Neutrophil (primary cell): ENCODE data around the gene RGS14.

Experiments
- H3K27ac ChIP-seq: fragments of 200-600 bp; sonication (generic); 2 replicates; pipeline ENCODE4 v1.5.1; 2016; ENCODE audit warnings: mild to moderate bottlenecking, moderate library complexity
- H3K27me3 ChIP-seq: fragments of 200-600 bp; sonication (generic); 2 replicates; pipeline ENCODE4 v1.6.0; 2016; ENCODE audit warnings: mild to moderate bottlenecking
- H3K36me3 ChIP-seq: fragments of 200-600 bp; sonication (generic); 2 replicates; pipeline ENCODE4 v1.5.1; 2017
- H3K4me1 ChIP-seq, 2 experiments: fragments of 200-600 bp in 1 of 2; sonication (generic) in 1 of 2; 1 replicate in 1 of 2; 2 replicates in 1 of 2; pipeline versions ENCODE4 v1.5.1 to v1.6.1; 2013 to 2016; ENCODE audit warnings: low read depth in 1 of 2, low read length in 1 of 2, mild to moderate bottlenecking in 1 of 2, moderate library complexity in 1 of 2; ENCODE audit not compliant: control insufficient read depth in 1 of 2, insufficient read depth in 1 of 2
- H3K4me3 ChIP-seq, 2 experiments: fragments of 200-600 bp in 1 of 2; sonication (generic) in 1 of 2; 1 replicate in 1 of 2; 2 replicates in 1 of 2; pipeline ENCODE4 v1.5.1; 2013 to 2016; ENCODE audit warnings: low read depth in 1 of 2, low read length in 1 of 2, mild to moderate bottlenecking in 1 of 2, moderate library complexity in 1 of 2
- H3K9me3 ChIP-seq: fragments of 200-600 bp; sonication (generic); 2 replicates; pipeline ENCODE4 v1.5.1; 2016
- TF ChIP-seq, protein P1 (sequence below): fragments of 200-600 bp; sonication (generic); IDR thresholded peaks from 2 replicates; pipeline ENCODE4 v1.5.1; 2016; ENCODE audit warnings: antibody characterized with exemption

Gene RGS14

DNA sequence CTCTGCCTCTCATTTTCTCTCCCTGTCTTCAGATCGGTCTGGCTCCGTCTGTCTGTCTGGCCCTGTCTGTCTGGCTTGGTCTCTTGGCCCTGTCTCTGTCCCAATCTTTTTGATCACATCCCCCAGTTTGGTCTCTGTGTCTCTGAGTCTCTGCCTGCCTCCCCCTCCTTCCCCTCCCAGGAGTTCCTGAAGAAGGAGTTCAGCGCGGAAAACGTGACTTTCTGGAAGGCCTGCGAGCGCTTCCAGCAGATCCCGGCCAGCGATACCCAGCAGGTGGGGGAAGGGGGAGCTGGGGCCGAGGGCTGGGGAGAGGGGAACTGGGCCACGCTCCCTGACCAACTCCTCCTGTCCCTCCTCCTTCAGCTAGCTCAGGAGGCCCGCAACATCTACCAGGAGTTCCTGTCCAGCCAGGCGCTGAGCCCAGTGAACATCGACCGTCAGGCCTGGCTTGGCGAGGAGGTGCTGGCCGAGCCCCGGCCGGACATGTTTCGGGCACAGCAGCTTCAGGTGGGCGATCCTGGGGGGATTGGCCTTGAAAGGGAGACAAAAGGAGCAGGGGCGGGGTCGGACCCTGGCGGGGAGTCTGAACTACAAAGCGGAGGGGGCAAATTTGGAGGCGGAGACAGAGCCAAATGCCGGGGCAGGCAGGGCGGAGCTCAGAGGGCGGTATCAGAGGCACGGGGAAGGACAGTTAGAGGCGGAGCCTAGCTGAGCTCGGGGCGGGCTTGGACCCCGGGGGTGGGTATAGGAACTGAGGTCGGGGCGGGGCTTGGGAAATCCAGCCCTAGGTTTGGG lies 9.0 kb downstream of the RGS14 start:
- Histone ChIP-seq H3K36me3 (peaks cover 75% of the 10 kb centered on the region), H3K9me3 (no peaks in the 10 kb centered on the region), H3K4me1 (peaks cover 42 to 68% of the 10 kb centered on the region in 2 experiments), H3K27ac (peak overlapping the region; percentile 19), H3K27me3 (no peaks in the 10 kb centered on the region), H3K4me3 (no peak overlapping the region)
- TF ChIP-seq, protein P1, sequence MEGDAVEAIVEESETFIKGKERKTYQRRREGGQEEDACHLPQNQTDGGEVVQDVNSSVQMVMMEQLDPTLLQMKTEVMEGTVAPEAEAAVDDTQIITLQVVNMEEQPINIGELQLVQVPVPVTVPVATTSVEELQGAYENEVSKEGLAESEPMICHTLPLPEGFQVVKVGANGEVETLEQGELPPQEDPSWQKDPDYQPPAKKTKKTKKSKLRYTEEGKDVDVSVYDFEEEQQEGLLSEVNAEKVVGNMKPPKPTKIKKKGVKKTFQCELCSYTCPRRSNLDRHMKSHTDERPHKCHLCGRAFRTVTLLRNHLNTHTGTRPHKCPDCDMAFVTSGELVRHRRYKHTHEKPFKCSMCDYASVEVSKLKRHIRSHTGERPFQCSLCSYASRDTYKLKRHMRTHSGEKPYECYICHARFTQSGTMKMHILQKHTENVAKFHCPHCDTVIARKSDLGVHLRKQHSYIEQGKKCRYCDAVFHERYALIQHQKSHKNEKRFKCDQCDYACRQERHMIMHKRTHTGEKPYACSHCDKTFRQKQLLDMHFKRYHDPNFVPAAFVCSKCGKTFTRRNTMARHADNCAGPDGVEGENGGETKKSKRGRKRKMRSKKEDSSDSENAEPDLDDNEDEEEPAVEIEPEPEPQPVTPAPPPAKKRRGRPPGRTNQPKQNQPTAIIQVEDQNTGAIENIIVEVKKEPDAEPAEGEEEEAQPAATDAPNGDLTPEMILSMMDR, result no peak

DNA sequence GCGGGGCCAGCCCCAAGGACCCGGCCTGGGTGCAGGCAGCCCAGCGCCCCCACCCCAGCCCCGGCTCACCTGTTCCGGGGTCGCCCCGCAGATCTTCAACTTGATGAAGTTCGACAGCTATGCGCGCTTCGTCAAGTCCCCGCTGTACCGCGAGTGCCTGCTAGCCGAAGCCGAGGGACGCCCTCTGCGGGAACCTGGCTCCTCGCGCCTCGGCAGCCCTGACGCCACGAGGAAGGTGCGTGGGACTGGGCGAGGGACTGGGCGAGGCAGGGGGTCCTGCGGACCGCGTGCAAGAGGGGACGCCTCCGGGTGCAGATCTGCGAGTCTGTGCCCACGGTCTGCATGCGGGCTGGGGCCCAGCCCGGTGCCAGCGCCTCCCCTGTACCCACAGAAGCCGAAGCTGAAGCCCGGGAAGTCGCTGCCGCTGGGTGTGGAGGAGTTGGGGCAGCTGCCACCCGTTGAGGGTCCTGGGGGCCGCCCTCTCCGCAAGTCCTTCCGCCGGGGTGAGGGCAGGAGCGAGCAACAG lies 9.7 kb downstream of the RGS14 start:
- no peaks in the 10 kb centered on the region for H3K27me3 ChIP-seq
- no peak overlapping the region for H3K4me3 ChIP-seq
- H3K36me3 ChIP-seq, result peaks cover 82% of the 10 kb centered on the region
- TF ChIP-seq, protein P1, result no peak
- peaks cover 42 to 68% of the 10 kb centered on the region in 2 experiments for H3K4me1 ChIP-seq
- H3K9me3 ChIP-seq, result no peaks in the 10 kb centered on the region
- no peak overlapping the region for H3K27ac ChIP-seq

DNA sequence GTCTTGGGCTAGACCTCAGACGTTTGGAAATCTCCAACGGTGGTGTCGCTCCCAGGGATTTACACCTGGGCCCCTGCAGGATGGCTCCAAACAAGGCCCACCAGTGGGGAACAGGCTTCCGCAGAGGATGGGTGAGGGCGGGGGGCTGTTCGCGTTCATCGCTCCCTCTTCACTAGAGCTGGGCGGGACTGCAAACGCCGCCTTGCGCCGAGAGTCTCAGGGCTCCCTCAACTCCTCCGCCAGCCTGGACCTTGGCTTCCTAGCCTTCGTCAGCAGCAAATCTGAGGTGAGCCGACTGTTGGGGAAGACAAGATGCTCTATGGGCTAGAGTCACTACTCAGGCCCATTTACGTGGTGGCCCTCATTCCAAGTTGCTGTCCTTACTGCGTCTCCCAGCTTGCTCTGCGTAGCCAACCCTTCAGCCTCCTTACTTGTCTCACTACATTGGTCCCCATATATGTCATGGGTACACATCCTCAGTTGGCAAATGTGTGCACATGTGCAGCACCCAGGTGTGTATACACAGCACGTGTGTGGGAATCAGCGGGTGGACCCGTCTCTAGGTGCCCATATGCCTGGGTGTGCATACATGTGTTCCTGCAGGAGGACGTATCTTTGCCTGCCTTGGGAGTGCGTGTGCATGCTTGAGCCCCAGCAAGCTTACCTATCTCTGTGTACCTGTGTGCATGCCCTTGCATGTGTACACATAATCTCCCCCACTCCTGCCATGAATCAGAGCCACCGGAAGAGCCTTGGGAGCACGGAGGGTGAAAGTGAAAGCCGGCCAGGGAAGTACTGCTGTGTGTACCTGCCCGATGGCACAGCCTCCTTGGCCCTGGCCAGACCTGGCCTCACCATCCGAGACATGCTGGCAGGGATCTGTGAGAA lies 10.5 kb downstream of the RGS14 start:
- Histone ChIP-seq H3K27me3 (no peaks in the 10 kb centered on the region), H3K9me3 (no peaks in the 10 kb centered on the region), H3K36me3 (peaks cover 90% of the 10 kb centered on the region), H3K4me3 (no peak overlapping the region), H3K27ac (peak overlapping the region; percentile 81), H3K4me1 (peaks cover 43 to 68% of the 10 kb centered on the region in 2 experiments)
- TF ChIP-seq, protein P1, result no peak

DNA sequence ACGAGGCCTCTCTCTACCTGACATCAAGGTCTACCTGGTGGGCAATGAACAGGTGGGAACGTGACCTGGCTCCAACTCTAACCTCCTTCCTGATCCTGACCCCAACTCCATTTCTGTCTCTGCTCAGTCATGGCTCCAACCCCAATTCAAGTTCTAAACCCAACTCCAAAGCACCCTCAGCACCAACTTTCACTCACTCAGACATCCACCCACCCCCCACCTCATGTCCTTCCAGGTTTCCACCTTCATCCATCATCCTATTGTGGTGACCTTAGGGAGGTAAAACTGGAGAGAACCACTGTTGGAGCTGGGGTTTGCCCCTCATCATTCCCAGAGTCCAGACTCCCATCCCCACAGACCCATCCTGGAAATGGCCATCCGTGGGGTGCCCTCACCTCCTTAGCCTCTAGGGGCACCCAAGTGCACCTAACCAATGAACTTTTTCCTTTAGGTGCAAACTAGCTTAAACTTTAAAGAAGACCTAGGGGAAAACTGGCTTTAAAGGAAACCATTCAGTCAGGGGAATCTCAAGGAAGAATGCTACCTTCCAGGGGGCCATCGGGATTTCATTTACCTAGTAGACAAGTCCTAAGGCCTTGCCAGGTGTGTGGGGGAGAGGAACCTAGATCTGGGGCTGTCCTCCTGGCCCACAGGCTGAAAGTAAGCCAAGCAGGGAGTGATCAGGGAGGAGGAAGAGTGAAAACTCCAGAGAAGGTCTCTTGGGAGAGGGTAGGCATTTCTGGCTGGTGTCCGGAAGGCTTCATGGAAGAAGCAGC lies 11.3 kb downstream of the RGS14 start:
- H3K27ac ChIP-seq, result peak overlapping the region; percentile 81
- TF ChIP-seq, protein P1, result peak; percentile 78
- H3K4me1 ChIP-seq, result peaks cover 35 to 64% of the 10 kb centered on the region in 2 experiments
- peaks cover 93% of the 10 kb centered on the region for H3K36me3 ChIP-seq
- no peak overlapping the region for H3K4me3 ChIP-seq
- no peaks in the 10 kb centered on the region for H3K27me3 ChIP-seq
- H3K9me3 ChIP-seq, result no peaks in the 10 kb centered on the region
